Activated CD4-positive, alpha-beta T cell treated with anti-CD3 and anti-CD28 coated beads for 48 hours (primary cell): ENCODE results near the gene PLXDC2.

ENCODE experiments used
- DNase-seq: peaks from one replicate; pipeline ENCODE4 v3.0.0-alpha.2; 2020

Gene PLXDC2

GRCh38 chr10:19915816-19916215 lies 99.6 kb downstream of the PLXDC2 start:
- DNase-seq = no peak

- DNase-seq = no peak
Observed at GRCh38 chr10:19917751-19918478, 101.7 kb downstream of the PLXDC2 start.

DNA sequence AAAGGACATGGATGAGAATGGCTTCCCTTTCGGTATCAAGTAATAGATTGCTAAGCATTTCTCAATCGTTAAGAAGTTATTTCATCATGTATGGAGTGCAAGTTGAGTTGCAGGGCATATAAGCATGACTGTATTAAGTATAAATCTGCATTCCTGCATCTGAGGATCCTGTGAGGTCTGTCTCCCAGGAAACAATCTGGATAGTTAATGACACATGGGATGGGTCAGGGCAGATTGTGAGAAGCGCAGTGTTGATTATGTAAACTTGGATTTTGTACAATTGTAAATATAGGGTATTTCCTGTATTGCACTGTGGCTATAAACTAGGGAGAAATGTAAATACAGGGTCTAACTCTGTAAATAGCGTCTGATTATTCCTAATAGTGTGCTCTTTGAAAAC lies 102.6 kb downstream of the PLXDC2 start:
- no peak for DNase-seq

DNA sequence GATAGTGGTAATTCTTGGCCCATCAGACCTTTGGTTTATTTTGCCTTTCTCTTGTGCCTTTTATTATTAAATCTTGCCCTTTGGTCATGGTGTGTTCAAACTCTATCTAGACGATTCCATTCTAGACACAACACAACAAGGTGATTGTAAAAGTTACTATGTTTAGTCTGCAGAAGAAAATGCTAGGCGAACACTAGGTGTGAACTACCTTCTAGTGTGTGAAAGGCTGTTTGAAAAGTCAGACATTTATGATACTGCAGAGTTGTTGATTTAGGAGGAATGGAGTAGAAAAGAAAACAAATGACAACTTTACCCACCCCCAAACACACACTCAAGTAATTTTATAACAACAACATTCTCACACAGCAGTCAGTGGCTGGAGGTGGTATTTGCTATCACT lies 103.4 kb downstream of the PLXDC2 start:
- no peak for DNase-seq

- DNase-seq = no peak
Observed at GRCh38 chr10:19920075-19920726, 104.0 kb downstream of the PLXDC2 start.

GRCh38 chr10:19921300-19922140 lies 105.3 kb downstream of the PLXDC2 start:
- no peak for DNase-seq

DNA sequence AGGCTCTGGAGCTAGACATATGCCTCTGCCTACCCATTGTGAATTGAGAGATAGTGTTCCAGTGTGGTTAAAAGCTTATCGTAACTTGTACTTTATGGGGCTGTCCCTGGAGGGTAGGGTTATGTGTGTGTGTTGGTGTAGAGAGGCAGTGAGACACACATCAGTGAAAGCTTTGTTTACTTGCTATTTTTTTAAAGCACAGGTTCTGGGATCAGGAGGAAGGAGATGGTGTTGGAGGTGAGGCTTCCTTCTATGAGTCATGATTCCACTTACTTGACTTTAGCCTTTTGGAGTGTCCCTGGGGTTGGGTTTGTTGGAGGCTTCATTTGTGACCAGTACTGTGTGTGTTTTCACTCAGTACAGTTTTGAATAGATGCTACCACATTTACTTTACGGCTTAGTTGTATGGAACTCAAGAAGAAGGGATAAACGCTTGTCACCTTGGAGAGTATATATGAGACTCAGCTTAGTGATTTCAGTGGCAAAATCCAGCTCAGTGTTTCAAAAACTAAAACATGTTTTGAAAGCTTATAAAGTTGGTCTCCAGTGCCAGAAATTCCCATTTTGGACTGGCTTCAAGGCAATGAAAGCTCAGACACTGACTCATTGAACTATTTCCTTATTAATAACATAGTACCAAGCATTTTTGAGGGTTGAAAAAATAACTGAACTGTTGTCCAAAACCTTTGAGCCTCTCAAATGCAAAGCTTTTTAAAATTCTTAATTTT lies 106.2 kb downstream of the PLXDC2 start:
- DNase-seq = no peak

DNA sequence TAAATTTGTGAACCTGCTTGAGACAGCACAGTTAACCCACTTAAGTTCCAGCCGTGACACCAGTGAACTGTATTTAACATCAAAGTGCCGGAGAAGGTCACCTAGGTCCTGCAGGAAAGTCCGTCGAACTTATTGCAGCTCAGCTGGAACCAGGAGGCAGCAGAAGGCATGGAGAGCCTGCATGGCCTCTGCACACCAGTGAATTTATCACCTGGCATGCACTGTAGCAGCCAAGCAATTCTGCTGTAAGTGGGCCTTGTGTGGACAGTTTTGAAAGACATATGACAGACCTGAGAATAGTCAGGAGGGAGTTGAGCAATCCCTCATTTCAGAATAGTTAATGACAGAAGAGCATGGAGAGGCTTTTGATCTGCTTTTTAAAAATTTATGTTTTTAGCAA lies 108.8 kb downstream of the PLXDC2 start:
- DNase-seq = no peak

- no peak for DNase-seq
Observed at GRCh38 chr10:19928936-19929335, 112.7 kb downstream of the PLXDC2 start.

- no peak for DNase-seq
Observed at GRCh38 chr10:19929506-19930140, 113.4 kb downstream of the PLXDC2 start.

DNA sequence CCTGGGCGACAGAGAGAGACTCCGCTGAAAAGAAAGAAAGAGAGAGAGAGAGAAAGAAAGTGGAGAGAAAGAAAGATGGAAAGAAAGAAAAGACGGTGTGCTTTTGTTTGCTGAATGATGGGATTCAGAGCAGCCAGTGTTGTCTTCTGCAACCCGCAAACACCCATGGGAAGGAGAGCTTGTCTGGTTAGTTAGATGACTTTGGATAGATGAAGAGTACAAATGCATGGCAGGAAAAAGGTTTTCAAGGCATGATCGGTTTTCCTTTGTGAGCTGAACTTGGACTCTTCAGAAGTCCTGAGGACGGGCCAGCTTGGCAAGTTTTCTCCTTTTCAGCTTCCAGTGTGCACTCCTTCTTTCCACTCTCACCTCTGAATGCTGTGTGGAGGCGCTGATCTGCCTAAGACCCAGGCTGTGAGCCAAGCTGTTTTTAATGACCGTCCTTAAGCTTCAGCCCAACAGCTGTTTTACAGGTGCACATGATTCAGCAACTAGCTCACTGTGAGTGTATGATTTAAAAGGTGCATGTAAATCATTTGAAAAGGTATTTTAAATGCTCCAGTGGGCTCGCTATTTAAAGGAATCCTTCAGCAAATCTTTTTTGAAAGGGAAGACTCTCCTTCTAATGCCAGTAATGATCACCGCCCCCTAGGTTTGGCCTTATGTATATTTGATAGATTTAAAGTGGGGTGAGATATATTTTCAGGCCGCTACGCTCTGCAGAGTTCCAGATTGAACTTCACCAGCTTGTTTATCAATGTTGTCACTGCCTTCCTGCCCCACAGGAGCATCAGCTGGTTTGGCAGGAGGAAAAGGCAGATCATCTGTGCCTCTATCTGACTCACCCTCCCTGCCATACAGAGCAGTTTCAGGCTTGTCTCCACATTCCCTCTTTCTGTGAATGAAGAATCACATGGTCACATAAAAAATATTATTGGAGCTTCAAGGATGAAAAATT lies 115.0 kb downstream of the PLXDC2 start:
- no peak for DNase-seq

DNA sequence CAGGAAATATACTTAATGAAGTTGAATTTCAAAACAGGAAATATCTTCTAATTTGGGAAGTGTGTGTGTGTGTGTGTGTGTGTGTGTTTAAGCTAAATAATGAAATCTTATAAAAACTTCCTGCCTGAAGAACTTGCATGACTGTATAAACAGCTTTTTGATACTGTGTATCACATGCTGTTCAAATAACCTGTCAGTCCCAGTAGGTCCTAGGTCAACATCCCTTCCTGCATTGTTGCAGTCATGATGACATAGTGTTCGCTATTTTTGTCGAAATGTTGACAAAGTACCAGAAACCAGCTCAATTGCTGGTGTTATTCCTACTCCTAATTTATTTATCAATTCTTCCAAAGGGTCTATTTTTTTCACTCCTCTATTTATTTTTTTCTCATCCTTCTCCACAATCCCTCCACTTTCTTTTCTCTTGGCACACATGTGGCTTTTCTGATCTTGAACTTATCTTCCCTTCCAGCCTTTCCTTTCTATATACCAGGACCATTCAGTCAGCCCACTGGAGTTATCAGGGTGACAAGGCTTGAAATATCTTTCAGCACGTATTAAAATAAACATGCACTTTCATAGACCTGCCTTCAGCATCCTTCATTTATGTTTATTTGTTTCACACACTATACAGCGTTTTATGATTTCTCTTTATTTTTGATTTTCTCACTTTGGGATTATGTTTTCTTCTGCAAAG lies 115.8 kb downstream of the PLXDC2 start:
- DNase-seq = no peak

- no peak for DNase-seq
Observed at GRCh38 chr10:19932806-19933371, 116.7 kb downstream of the PLXDC2 start.

- no peak for DNase-seq
Observed at GRCh38 chr10:19933772-19934171, 117.5 kb downstream of the PLXDC2 start.

DNA sequence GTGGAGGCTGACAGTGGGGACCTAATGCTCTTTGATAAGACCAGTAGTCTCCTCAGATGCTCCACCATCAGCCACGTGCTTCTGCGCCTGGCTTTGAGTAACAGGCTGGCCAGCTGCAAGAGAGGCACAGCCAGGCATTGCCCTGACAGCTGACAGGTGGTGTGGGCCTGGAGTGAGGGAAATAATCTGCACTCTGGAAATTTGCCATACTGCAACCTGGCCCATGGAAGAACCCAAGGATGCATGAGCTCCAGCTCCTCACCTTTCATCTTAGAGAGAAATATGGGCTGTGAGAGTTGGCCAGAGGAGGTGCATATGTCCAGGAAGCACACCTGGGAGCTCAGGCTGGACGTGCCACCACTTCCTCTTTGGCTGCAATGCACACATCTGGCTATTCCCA lies 118.9 kb downstream of the PLXDC2 start:
- no peak for DNase-seq

DNA sequence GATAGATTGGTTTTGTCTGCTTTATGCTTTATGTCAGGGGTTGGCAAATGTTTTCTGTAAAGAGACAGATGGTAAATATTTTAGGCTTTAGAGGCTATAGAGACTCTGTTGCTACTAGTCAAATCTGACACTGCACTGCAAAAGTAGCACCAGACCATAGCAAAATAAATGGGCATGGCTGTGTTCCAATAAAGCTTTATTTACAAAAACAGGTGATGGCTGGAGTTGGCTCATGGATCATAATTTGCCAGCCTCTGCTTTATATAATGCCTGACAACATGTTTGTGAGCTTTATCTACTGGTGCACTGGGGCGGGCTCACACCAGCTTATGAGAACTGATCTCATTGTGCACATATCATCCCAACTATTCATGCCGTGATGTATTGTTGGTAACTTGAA lies 120.1 kb downstream of the PLXDC2 start:
- no peak for DNase-seq

GRCh38 chr10:19937989-19938388 lies 121.8 kb downstream of the PLXDC2 start:
- DNase-seq = no peak

DNA sequence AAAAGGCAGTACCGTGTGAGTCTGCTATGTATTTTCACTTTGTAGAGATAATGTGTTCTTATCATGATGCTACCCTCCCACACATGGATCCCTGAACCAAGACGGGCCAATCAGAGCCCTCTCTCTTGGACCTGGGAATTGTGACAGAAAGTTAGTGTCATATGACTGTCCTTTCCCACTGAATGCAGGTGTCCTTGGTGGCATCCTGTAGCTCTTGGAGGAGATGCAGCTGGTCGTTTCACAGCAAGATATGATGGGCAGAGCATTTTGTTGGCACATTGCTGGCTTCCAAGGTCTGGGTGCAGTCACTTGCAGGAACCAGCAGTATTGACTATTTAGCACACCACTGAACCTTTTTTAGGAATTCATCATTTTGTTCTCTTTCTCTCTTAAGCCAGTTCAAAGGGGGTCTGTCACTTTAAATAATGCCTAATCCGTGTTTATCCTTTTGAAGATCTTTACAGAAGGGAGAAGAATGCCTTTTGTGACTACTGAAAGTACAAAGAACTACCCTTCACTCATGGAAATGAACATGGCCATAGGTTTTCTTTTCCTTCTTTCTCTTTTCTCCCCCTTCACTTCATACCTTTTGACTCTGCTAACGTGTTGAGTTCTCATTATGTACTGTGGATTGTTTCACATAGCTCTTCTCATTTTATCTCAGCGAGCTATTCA lies 125.1 kb downstream of the PLXDC2 start:
- no peak for DNase-seq

GRCh38 chr10:19944911-19945663 lies 128.9 kb downstream of the PLXDC2 start:
- no peak for DNase-seq
